DLD1 (cell line): Measurements from ENCODE around the gene PAPPA.

ENCODE experiments used
- in situ Hi-C: cut with HindIII; loops from 2 replicates; pipeline ENCODE4 v1.10.0; 2017; ENCODE audit warnings: low sequenced_read_pairs

The PAPPA gene

DNA sequence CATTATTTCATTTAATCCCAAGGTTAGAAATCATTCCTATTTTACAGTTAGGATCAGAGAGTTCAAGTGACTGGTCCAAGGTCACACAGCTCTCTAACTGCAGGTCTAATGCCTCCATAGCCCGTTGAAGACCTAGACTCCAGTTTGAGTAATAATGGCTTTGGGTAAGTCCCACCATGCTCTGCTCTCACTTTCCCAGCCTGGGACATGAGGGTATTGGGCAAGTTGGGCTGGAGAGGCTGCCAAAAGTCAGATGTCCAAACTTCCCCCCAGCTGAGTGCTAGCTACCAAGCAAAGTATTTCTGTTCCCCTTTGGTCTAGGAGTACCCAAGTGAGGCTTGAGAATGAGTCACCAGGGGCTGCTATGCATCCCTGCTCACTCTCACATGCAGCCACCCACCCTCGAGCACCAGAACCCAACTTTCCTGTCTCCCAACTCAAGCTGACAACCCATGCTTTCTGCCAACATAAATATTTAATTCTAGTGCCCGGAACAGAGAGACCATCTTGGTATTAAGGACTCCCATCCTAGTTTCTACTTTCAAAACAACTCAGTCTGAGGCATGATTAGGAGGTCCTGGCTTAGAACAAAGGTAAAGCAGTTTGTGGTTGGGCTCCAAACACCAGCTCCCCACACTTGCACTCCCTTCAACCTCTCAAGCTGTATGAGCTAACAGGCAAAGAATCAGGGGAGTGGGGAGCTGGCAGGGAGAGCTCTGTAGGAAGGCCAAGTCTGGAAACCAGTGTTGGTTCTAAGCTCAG lies 297.0 kb downstream of the PAPPA start:
- in situ Hi-C loops: no loop called here

DNA sequence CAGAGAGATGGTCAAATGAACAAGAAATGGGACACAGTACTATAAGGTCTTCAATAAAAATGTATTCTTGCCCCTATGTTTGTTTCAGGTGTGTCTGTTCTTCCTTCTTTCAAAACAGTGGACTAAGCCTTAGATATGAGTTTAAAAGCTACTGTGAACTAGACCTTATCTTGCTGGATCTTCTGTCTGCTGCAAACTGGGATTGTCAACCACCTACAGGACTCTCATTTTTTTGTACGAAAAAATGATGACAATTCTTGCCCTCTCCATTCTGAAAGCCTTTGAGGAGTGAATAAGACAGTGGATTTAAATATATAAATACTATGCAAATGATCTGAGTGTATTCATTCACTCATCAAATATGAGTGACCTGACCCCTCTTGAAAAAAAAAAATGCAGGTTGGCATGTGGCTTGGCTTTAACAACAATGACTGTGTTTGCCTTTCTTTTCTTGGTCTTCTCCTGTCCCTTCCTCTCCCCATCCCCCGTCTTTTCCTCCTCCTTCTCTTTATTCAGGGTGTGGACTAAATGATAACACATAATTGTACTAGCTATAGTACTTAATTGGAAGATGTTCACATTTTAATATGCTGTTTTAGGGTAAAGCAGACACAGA lies 298.0 kb downstream of the PAPPA start:
- in situ Hi-C loops: no loop called here
